ENCODE results near the gene NIT1. TPM values are rescaled to one million over a fixed set of nuclear protein-coding genes. Genes with fewer than 3 reads are reported as not detected.

Gene NIT1
- total RNA-seq, 1 experiment from 2014 or later, result 47.2 TPM

- no peak overlapping the region for H3K4me3 Mint-ChIP-seq
- no peak for DNase-seq (ENCODE audit: low spot score)
- no peak for ATAC-seq
- peaks cover 22% of the 10 kb centered on the region for H3K4me1 Mint-ChIP-seq
- no peak for TF ChIP-seq ZSCAN18 (CRISPR knock-in tag; IDR thresholded peaks at IDR 0.05)
- TF ChIP-seq PREB (CRISPR knock-in tag; IDR thresholded peaks at IDR 0.05; ENCODE audit: borderline replicate concordance), result no peak
- TF ChIP-seq E2F5 (CRISPR knock-in tag; IDR thresholded peaks at IDR 0.05), result no peak
- TF ChIP-seq FOXJ3 (CRISPR knock-in tag; IDR thresholded peaks at IDR 0.05; ENCODE audit: borderline replicate concordance), result no peak
- no peak for TF ChIP-seq NFATC4 (CRISPR knock-in tag; IDR thresholded peaks at IDR 0.05)
- TF ChIP-seq IRF1 (CRISPR knock-in tag; IDR thresholded peaks at IDR 0.05), result no peak
- TF ChIP-seq SP1 (CRISPR knock-in tag; conservative IDR thresholded peaks at IDR 0.05), result no peak
- TF ChIP-seq E2F1 (CRISPR knock-in tag; IDR thresholded peaks at IDR 0.05), result no peak
- TF ChIP-seq ZNF671 (CRISPR knock-in tag; IDR thresholded peaks at IDR 0.05), result no peak
- TF ChIP-seq ZNF425 (CRISPR knock-in tag; conservative IDR thresholded peaks at IDR 0.05), result no peak
- TF ChIP-seq HMGA2 (CRISPR knock-in tag; IDR thresholded peaks at IDR 0.05), result no peak
- no peaks in the 10 kb centered on the region for H3K36me3 Mint-ChIP-seq
- ChIA-PET CTCF (interaction anchor here (0.8 to 4.1 kb wide), 10 partner anchors 8 to 179 kb away, joined by 3 to 109 read pairs (median 6); partner anchors contain the start of genes KLHDC9, NECTIN4, TSTD1 and USF1), POLR2A (interaction anchor here (0.6 kb wide), 1 partner anchor 67 kb away, joined by 3 read pairs; no protein-coding TSS in a partner anchor)
- peaks cover 4% of the 10 kb centered on the region; the same call in 1 of the 2 replicates for H3K27me3 Mint-ChIP-seq (ENCODE audit: low read depth)
- no peaks in the 10 kb centered on the region for H3K9me3 Mint-ChIP-seq
- no peak overlapping the region for H3K27ac Mint-ChIP-seq
Observed at GRCh38 chr1:161070761-161071160, 47.1 kb upstream of the NIT1 start.

- ChIA-PET CTCF (interaction anchor here (0.6 to 4.1 kb wide), 30 partner anchors 8 to 311 kb away, joined by 3 to 109 read pairs (median 6); partner anchors contain the start of genes B4GALT3, DEDD, F11R and KLHDC9), POLR2A (interaction anchor here (0.6 to 1.0 kb wide), 3 partner anchors 17 to 491 kb away, joined by 3 to 4 read pairs (median 3); partner anchors contain the start of genes NECTIN4 and USF1)
- Mint-ChIP-seq H3K27me3 (ENCODE audit: low read depth) (peaks cover 4% of the 10 kb centered on the region; the same call in 1 of the 2 replicates), H3K27ac (peak overlapping the region; percentile 32; the same call in 1 of the 2 replicates), H3K9me3 (no peaks in the 10 kb centered on the region), H3K4me1 (peaks cover 22% of the 10 kb centered on the region), H3K36me3 (no peaks in the 10 kb centered on the region), H3K4me3 (no peak overlapping the region)
- ATAC-seq, result peak; percentile 66
- peak; percentile 52 for TF ChIP-seq CTCF (IDR thresholded peaks at IDR 0.05)
- no peak for TF ChIP-seq NFATC4 (CRISPR knock-in tag; IDR thresholded peaks at IDR 0.05)
- no peak for TF ChIP-seq OVOL2 (CRISPR knock-in tag; IDR thresholded peaks at IDR 0.05; ENCODE audit: borderline replicate concordance)
- TF ChIP-seq NR1H2 (CRISPR knock-in tag; IDR thresholded peaks at IDR 0.05), result no peak
- TF ChIP-seq NFYB (CRISPR knock-in tag; conservative IDR thresholded peaks at IDR 0.05; ENCODE audit: low read depth), result no peak
- TF ChIP-seq ESRRA (CRISPR knock-in tag; IDR thresholded peaks at IDR 0.05; ENCODE audit: borderline replicate concordance), result no peak
- DNase-seq (ENCODE audit: low spot score), result peak; percentile 72
Observed at GRCh38 chr1:161071886-161072371, 46.0 kb upstream of the NIT1 start.

Measured in WTC11 (cell line).